ENCODE results near the gene BCL2L13.

- TF ChIP-seq CTCF (IDR thresholded peaks at IDR 0.05), result no peak
- no peak for TF ChIP-seq POLR2A (IDR thresholded peaks at IDR 0.05)
Measured at GRCh38 chr22:17744430-17744829, 105.9 kb downstream of the BCL2L13 start.
